DMS53 treated with DMSO at 0.1 percent for 48 hours (cell line): Measurements from ENCODE around the gene PHIP.

Experiments
- DNase-seq: peaks from one replicate; lab custom pipeline; 2025; ENCODE audit not compliant: unreplicated experiment; lab: John Stamatoyannopoulos, UW

PHIP gene

GRCh38 chr6:79011940-79012339, 66.1 kb downstream of the PHIP start:
- no peak for DNase-seq

DNA sequence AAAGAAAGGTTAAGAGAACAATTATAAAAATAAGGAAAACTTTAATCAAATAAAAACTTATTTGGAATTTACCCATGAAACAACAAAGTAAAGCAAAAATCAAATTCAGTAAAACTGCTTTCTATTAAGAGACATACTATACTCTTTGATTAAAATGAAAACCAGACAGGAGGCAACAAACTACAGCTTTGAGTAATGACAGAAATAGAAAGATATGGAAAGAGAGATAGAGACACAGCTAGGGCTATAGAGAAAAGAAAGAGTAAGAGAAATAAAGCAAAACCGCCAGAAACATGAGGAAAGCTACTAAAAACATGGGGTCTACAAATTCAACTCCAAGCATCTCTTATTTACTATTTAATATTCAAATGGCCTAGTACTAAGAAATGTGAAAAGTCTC, 67.6 kb downstream of the PHIP start:
- no peak for DNase-seq

DNA sequence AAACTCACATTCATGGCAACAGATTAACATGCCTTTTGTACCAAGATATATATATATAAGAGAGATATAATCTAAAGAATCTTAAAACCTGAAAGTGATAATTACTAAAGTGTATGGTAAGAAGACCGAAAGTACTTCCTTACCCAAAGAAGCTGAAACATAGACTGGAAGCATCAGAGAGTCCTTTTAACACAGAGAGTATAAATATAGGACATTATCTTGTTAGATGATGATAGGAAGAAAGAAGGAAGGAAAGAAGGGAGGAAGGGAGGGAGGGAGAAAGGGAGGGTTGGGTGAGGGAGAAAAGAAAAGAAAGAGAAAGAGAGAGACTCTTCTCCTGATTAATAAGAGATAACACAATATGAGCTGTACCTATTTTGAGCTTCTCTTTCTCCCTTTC, 68.2 kb downstream of the PHIP start:
- DNase-seq, result no peak

DNA sequence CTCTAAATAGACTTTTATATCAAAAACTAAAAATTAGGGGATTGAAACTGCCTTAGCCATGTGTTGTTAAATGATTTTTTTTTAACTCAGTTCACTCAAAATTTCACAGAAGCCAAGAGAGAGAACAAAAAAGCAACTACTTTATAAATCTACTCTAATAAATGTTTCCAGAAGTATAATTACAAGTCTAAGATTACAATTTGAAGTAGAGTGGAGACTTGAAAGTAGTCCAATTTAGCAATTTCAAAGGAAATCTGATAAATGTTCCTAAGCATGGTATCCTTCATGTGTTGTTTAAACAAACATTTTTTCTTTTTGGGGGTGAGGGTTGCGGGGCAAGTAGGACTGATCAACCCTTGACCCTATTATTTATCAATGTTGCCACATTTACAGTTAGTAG, 72.6 kb downstream of the PHIP start:
- no peak for DNase-seq

DNA sequence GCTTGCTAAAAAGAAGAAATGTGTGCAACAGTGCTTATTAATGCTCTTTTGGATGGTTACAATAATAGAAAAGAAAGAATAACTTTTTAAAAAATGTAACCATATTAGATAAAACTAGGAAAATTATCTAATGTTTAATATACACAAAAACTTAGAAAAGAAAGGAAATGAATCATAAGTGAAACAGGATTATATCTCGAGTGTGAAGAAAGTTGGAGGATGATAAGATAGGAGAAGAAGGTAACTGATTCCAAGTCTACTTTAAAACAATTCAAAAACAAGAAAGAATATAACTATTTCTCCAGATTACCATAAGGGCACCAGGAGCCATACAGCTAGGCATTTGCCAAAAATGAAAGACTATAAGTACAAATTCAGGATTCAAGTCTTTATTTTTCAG, 73.0 kb downstream of the PHIP start:
- no peak for DNase-seq

DNA sequence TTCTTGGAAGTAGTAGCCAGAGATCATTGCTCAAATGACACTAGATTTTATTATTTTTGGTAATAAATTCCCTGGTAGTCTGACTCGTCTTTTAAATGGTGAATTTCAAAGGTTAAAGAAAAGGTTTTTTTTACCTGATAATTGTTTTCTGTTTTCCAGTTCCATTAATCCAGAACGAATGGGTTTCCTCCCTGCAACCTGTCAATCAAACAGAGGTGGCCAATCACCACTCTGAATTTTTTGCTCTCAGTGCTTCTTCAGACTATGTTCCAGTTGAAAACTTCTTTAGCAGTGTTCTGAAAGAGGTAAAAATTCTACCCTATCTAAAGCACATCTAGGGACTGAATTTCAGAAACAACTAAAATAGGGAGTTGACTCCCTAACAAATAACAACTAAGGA, 73.8 kb downstream of the PHIP start:
- no peak for DNase-seq

GRCh38 chr6:79001415-79001814, 76.6 kb downstream of the PHIP start:
- DNase-seq, result no peak

DNA sequence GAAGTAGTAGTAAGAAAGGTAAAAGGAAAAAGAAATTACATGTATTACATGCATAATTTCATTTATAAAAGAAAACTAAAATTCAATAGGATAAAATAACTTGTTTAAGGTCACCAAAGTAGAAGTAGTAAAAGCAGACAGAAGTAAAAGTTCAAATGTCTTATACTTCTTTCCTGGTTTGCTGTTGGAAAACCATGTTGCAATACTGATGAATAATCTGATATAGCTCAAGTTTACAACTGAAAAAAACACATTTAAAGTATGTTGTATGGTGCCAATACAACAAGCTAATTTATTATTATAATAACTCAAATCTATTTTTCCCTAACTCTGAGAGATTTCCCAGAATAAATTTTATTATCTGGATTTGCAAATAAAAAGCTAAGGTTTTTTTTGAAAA, 78.3 kb downstream of the PHIP start:
- DNase-seq, result no peak

DNA sequence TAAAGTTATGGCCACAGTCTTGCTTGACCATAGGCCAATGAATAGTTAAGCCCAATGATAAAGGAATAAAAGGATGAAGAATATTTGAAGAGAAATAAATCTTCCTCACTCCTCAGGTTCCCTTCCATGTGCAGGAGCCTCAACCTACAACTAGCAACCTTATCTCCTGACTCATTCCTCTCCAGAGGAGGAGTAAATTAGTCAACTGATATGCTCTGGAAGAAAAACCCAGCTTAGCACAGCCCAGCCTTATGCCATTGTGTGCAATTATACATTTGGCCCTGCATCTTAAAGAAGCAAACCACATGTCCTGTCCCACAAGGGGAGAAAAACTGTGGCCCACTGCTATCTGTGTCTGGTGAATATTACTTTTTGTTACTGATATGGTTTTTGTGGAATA, 82.1 kb downstream of the PHIP start:
- DNase-seq, result no peak

GRCh38 chr6:78995346-78995745, 82.7 kb downstream of the PHIP start:
- DNase-seq, result no peak

- DNase-seq, result no peak
Observed at GRCh38 chr6:78993955-78994354, 84.1 kb downstream of the PHIP start.

GRCh38 chr6:78989191-78989590, 88.9 kb downstream of the PHIP start:
- DNase-seq, result no peak

DNA sequence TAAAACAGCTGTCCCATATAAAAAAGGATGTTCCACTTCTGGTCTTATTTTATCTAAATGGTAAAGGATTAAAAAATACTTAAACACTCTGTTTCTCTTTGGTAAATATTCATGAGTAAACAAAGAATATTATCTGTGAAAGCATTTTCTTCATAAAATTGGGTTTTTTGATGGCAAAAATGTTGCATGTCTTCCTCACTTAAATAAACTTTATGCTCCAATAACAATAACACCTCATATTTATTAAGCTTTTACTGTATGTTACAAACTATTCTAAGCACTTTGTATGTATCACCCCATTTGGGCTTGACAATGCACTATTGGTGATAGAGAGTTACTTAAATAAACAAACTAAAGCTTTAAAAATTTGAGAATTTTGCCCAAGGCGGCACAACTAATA, 91.9 kb downstream of the PHIP start:
- no peak for DNase-seq

DNA sequence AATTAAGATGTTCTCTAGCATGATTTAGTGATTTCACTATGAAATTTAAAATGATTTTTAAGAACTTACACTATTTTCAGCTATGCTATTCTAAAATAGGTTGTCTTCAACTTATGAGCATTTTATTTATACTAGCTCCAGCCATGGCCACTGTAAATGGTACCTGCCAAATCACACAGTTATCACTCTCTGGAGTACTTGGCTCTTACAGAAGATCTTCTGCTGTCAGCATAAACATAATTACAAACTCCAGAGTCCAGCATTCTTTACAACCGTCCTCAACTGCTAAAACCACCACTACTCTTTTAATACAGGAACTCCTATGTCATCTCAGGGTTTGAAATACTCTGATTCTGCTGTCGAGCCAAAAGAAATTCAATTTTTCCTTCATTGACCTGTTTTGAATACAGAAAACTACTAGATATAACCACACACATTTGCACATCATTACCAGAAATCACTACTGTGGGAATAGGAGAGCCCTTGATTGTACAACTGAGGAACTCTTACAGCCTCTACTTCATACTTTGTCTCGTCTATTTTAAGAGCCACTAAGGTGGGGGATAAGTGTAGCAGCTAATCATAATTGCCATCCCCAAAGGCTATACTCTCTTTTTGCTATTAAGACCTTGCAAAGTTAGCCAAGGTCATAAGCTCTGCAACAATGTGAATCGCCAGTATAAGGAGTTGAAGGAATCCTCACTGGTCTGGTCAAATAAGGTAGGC, 93.7 kb downstream of the PHIP start:
- no peak for DNase-seq

GRCh38 chr6:78967191-78967590, 110.9 kb downstream of the PHIP start:
- no peak for DNase-seq

DNA sequence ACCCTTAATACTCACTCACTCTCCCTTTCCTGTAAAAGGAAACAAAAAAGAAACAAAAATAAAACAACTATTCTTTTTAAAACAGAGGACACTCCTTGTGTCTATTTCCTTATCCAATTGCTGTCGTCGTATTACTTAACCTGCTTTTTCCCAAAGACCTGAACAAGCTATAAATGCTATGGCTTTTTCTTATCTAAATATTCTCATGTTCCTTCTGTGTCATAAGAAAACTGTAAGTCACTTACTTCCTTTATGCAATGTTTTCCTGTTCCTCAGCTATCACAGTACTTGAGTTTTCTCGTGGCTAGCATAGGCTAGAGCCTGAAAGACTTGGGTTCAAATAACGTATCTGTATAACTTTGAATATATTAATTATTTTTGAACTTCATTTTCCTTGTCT, 111.5 kb downstream of the PHIP start:
- no peak for DNase-seq

- DNase-seq, result no peak
Observed at GRCh38 chr6:78962448-78962847, 115.6 kb downstream of the PHIP start.

DNA sequence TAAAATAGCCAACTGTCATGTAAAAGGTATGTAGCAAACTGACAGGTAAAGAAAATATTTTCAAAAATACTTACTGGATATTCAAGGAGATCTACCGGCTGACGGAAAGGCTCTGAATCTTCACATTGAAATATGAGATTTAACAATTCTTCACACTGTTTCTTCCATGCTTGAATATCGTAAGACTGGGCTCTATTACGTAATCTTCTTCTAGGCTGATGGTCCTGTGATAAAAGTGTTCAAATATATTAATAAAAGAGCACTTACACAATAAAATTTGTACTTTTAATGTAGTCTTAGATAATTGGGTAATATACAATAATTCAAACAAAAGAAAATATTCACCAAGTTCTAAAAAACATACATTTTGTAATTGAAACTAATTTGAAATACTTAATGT, 123.3 kb downstream of the PHIP start:
- DNase-seq, result no peak

DNA sequence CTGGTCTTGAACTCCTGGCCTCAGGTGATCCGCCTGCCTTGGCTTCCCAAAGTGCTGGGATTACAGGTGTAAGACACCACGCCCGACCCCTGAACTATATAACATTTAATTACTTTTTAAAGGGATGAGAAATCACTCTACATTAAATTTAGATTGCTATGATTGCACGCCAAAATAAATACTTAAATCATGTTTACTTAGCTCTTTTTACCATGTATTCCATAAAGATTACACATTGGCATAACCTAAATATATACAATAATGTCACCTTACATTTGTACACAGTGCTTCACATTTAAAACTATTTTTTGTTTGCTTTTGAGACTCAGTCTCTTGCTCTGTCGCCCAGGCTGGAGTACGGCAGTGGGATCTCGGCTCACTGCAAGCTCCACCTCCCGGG, 124.3 kb downstream of the PHIP start:
- DNase-seq, result no peak

DNA sequence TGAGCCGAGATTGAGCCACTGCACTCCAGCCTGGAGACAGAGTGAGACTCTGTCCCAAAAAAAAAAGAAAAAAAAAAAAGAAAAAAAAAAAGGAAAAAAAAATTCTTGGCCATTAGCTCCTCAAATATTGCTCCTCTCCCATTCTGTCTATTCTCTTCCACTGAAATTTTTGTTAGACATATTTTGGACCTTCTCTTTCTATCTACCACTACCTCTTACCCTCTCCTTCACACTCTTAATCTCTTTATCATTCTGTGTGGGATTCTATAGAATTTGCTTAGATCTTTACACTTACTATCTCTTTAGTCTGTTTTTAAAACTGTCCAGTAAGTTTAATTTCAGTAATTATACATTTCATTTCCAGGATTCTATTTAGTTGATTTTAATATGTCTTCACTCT, 125.7 kb downstream of the PHIP start:
- no peak for DNase-seq

- no peak for DNase-seq
Observed at GRCh38 chr6:78948785-78949184, 129.3 kb downstream of the PHIP start.

DNA sequence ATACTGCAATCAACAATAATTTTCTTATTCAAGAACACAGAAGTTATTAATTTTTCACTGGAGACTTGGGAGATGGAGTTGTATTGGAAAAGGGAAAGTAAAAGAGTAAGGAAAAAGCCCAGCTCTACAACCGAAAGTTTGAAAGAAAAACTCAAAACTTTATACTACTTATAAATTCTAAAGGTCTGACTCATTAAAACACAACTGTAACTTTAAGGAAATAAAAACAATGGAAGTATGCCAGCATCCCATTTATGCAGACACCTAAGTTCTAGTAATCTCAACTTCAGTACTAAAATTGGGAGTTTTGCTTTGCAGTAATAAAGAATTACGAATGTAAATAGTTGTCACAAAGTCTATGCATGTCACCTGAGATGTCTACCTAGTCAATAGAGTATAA, 130.1 kb downstream of the PHIP start:
- DNase-seq, result no peak

- DNase-seq, result no peak
Observed at GRCh38 chr6:78947529-78947928, 130.5 kb downstream of the PHIP start.

GRCh38 chr6:78942446-78942845, 135.6 kb downstream of the PHIP start:
- no peak for DNase-seq
